ENCODE data around the gene ZDHHC3. TPM values are rescaled to one million over a fixed set of nuclear protein-coding genes. Genes with fewer than 3 reads are reported as not detected.

ZDHHC3 gene
- total RNA-seq, 1 donor from 2014 or later: 66.6 TPM

DNA sequence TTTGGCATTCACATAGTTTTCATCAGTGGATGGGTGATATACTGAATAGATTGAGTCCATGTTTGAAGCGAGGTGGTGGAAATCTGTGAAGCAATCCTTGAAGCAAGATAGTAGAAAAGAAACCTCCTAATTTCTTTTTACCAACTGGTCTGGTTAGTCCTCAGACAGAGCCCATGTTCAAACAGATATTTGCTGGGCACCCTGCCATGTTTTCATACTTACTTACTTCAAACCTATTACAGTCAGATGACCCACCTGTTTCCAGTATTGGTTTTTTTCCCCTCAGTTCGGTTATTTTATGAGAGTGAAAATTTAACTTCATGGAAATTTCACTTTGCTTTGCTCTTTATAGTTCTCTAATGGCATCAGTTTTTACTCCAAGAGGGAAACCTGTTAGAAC, 23.8 kb upstream of the ZDHHC3 start:
- no peak overlapping the region for H3K27ac ChIP-seq (ENCODE audit: low read depth, low read length)
- no peak overlapping the region for H3K4me3 ChIP-seq (ENCODE audit: insufficient read depth, low read depth, low read length)
- H3K27me3 ChIP-seq (ENCODE audit: insufficient read depth, low read length): no peaks in the 10 kb centered on the region
- Mint-ChIP-seq H3K27ac (ENCODE audit: unreplicated experiment) (no peak overlapping the region), H3K4me1 (ENCODE audit: low read depth, unreplicated experiment) (peaks cover 9% of the 10 kb centered on the region), H3K4me3 (ENCODE audit: unreplicated experiment) (no peak overlapping the region), H3K9me3 (ENCODE audit: unreplicated experiment) (peaks cover 5% of the 10 kb centered on the region), H3K36me3 (ENCODE audit: low read depth, unreplicated experiment) (peaks cover 23% of the 10 kb centered on the region), H3K27me3 (ENCODE audit: low read depth, unreplicated experiment) (no peaks in the 10 kb centered on the region)
- peaks cover 5% of the 10 kb centered on the region for H3K79me2 ChIP-seq (ENCODE audit: insufficient read depth, low read length)
- peaks cover 27% of the 10 kb centered on the region for H3K36me3 ChIP-seq (ENCODE audit: insufficient read depth, low read length)
- FAIRE-seq (no peak), DNase-seq (ENCODE audit: low read depth) (no peak)
- H3K4me2 ChIP-seq (ENCODE audit: low read length): no peak overlapping the region
- H3K9me3 ChIP-seq (ENCODE audit: insufficient read depth, low read depth, low read length): no peaks in the 10 kb centered on the region
- H4K20me1 ChIP-seq (ENCODE audit: insufficient read depth, low read length): peaks cover 24% of the 10 kb centered on the region
- TF ChIP-seq EZH2 (IDR thresholded peaks at IDR 0.05; ENCODE audit: insufficient read depth, low read length): no peak
- TF ChIP-seq CTCF (IDR thresholded peaks at IDR 0.05; ENCODE audit: insufficient read depth, low read depth, low read length): no peak
- H2AFZ ChIP-seq (ENCODE audit: low read depth, low read length): no peak overlapping the region
- no peak overlapping the region for H3K9ac ChIP-seq (ENCODE audit: low read length)
- H3K4me1 ChIP-seq (ENCODE audit: insufficient read depth, low read length): peaks cover 8% of the 10 kb centered on the region

GRCh38 chr3:44996556-44996969, 20.6 kb upstream of the ZDHHC3 start:
- no peak overlapping the region for H3K4me3 Mint-ChIP-seq (ENCODE audit: unreplicated experiment)
- H2AFZ ChIP-seq (ENCODE audit: low read depth, low read length): no peak overlapping the region
- H3K36me3 Mint-ChIP-seq (ENCODE audit: low read depth, unreplicated experiment): peaks cover 17% of the 10 kb centered on the region
- no peak overlapping the region for H3K4me3 ChIP-seq (ENCODE audit: insufficient read depth, low read depth, low read length)
- no peaks in the 10 kb centered on the region for H3K27me3 ChIP-seq (ENCODE audit: insufficient read depth, low read length)
- no peak overlapping the region for H3K27ac ChIP-seq (ENCODE audit: low read depth, low read length)
- TF ChIP-seq EZH2 (IDR thresholded peaks at IDR 0.05; ENCODE audit: insufficient read depth, low read length) (no peak), CTCF (IDR thresholded peaks at IDR 0.05; ENCODE audit: insufficient read depth, low read depth, low read length) (no peak)
- peaks cover 25% of the 10 kb centered on the region for H3K4me1 ChIP-seq (ENCODE audit: insufficient read depth, low read length)
- no peak overlapping the region for H3K4me2 ChIP-seq (ENCODE audit: low read length)
- peaks cover 32% of the 10 kb centered on the region for H3K4me1 Mint-ChIP-seq (ENCODE audit: low read depth, unreplicated experiment)
- H3K79me2 ChIP-seq (ENCODE audit: insufficient read depth, low read length): peaks cover 5% of the 10 kb centered on the region
- no peaks in the 10 kb centered on the region for H3K9me3 ChIP-seq (ENCODE audit: insufficient read depth, low read depth, low read length)
- no peak for FAIRE-seq
- peaks cover 46% of the 10 kb centered on the region for H4K20me1 ChIP-seq (ENCODE audit: insufficient read depth, low read length)
- H3K27ac Mint-ChIP-seq (ENCODE audit: unreplicated experiment): no peak overlapping the region
- no peak overlapping the region for H3K9ac ChIP-seq (ENCODE audit: low read length)
- H3K9me3 Mint-ChIP-seq (ENCODE audit: unreplicated experiment): no peaks in the 10 kb centered on the region
- H3K36me3 ChIP-seq (ENCODE audit: insufficient read depth, low read length): peaks cover 17% of the 10 kb centered on the region
- DNase-seq (ENCODE audit: low read depth): no peak
- H3K27me3 Mint-ChIP-seq (ENCODE audit: low read depth, unreplicated experiment): no peaks in the 10 kb centered on the region

- FAIRE-seq: no peak
- Histone ChIP-seq H3K4me3 (ENCODE audit: insufficient read depth, low read depth, low read length) (no peak overlapping the region), H3K4me2 (ENCODE audit: low read length) (no peak overlapping the region), H3K27me3 (ENCODE audit: insufficient read depth, low read length) (no peaks in the 10 kb centered on the region), H3K79me2 (ENCODE audit: insufficient read depth, low read length) (peaks cover 9% of the 10 kb centered on the region), H3K9me3 (ENCODE audit: insufficient read depth, low read depth, low read length) (no peaks in the 10 kb centered on the region), H4K20me1 (ENCODE audit: insufficient read depth, low read length) (peaks cover 56% of the 10 kb centered on the region), H3K9ac (ENCODE audit: low read length) (no peak overlapping the region), H3K36me3 (ENCODE audit: insufficient read depth, low read length) (peaks cover 24% of the 10 kb centered on the region), H3K27ac (ENCODE audit: low read depth, low read length) (no peak overlapping the region), H2AFZ (ENCODE audit: low read depth, low read length) (no peak overlapping the region), H3K4me1 (ENCODE audit: insufficient read depth, low read length) (peaks cover 25% of the 10 kb centered on the region)
- DNase-seq (ENCODE audit: low read depth): peak; percentile 33
- no peak overlapping the region for H3K27ac Mint-ChIP-seq (ENCODE audit: unreplicated experiment)
- H3K36me3 Mint-ChIP-seq (ENCODE audit: low read depth, unreplicated experiment): peaks cover 17% of the 10 kb centered on the region
- TF ChIP-seq CTCF (IDR thresholded peaks at IDR 0.05; ENCODE audit: insufficient read depth, low read depth, low read length): no peak
- no peak for TF ChIP-seq EZH2 (IDR thresholded peaks at IDR 0.05; ENCODE audit: insufficient read depth, low read length)
- no peaks in the 10 kb centered on the region for H3K27me3 Mint-ChIP-seq (ENCODE audit: low read depth, unreplicated experiment)
- H3K4me3 Mint-ChIP-seq (ENCODE audit: unreplicated experiment): peak overlapping the region; percentile 12
- no peaks in the 10 kb centered on the region for H3K9me3 Mint-ChIP-seq (ENCODE audit: unreplicated experiment)
- H3K4me1 Mint-ChIP-seq (ENCODE audit: low read depth, unreplicated experiment): peaks cover 32% of the 10 kb centered on the region
Measured at GRCh38 chr3:44995142-44995770, 19.3 kb upstream of the ZDHHC3 start.
